GM23248 (cell line): ENCODE measurements around the gene RNF150.

ENCODE experiments used
- EZH2 ChIP-seq: fragments of 200-600 bp; sonication (generic); IDR thresholded peaks from 2 replicates; pipeline ENCODE4 v1.6.1; 2018; ENCODE audit warnings: antibody characterized with exemption, mild to moderate bottlenecking; ENCODE audit not compliant: insufficient read depth, poor library complexity, severe bottlenecking
- EZH2phosphoT487 ChIP-seq: fragments of 200-600 bp; sonication (generic); IDR thresholded peaks from 2 replicates; pipeline ENCODE4 v1.6.1; 2018; ENCODE audit warnings: antibody characterized with exemption, moderate library complexity, mild to moderate bottlenecking, low read depth; ENCODE audit not compliant: insufficient read depth

- TF ChIP-seq EZH2 (no peak), EZH2phosphoT487 (no peak)
These were observed 117.0 kb downstream of the RNF150 start for GRCh38 chr4:141016117-141016798.
